Uterus (tissue), 4 donors: ENCODE results near the gene MAD2L2. TPM values are rescaled to one million over a fixed set of nuclear protein-coding genes. Genes with fewer than 3 reads are reported as not detected.
A peak's percentile ranks its signal among the peaks of the same experiment; 100 is the strongest.

Experiments used
- DNase-seq, 2 donors: peaks; one replicate each; pipeline ENCODE4 v3.0.0-alpha.2; 2019 to 2020
- H3K27ac ChIP-seq, 2 donors: fragments of 200-600 bp; sonication (generic); 1 replicate in 1 of 2; 2 replicates in 1 of 2; pipeline ENCODE4 v1.5.1; 2016 to 2018
- H3K27me3 ChIP-seq, 2 donors: fragments of 200-600 bp; sonication (generic); one replicate each; pipeline ENCODE4 v1.5.1; 2018 to 2019; ENCODE audit warnings: control low read depth in 1 of 2
- H3K36me3 ChIP-seq, 2 donors: fragments of 200-600 bp; sonication (generic); one replicate each; pipeline ENCODE4 v1.5.1; 2019; ENCODE audit warnings: control low read depth in 1 of 2
- H3K4me1 ChIP-seq, 2 donors: fragments of 200-600 bp; sonication (generic); one replicate each; pipeline ENCODE4 v1.5.1; 2018 to 2019; ENCODE audit warnings: control low read depth in 1 of 2
- H3K4me3 ChIP-seq, 2 donors: fragments of 200-600 bp; sonication (generic); 1 replicate in 1 of 2; 2 replicates in 1 of 2; pipeline ENCODE4 v1.5.1; 2018 to 2019; ENCODE audit warnings: mild to moderate bottlenecking in 1 of 2
- H3K9me3 ChIP-seq, 2 donors: fragments of 200-600 bp; sonication (generic); one replicate each; pipeline ENCODE4 v1.5.1; 2019; ENCODE audit warnings: control low read depth in 1 of 2
- POLR2A ChIP-seq, 2 donors: fragments of 450-650 bp; IDR thresholded peaks; one replicate each; pipeline ENCODE4 v1.6.1; 2016; ENCODE audit warnings: antibody characterized with exemption in 2 of 2, mild to moderate bottlenecking in 1 of 2, moderate library complexity in 1 of 2
- intact Hi-C: fragments of 100-400 bp; cut with DNase I; formaldehyde crosslinking; loops from one replicate; pipeline ENCODE4 v1.15.1; 2023; ENCODE audit warnings: low total_unique reads
- total RNA-seq, 4 donors: library from RNA; depleted of rRNA in 3 of 4; stranded (reverse); fragments of >200 nt in 3 of 4; gene quantifications; one replicate each; pipeline versions ENCODE4 v1.1.0 to v1.2.4, GENCODE V29; 2014 to 2023
- TF ChIP-seq, protein P1 (sequence below), 4 experiments: fragments of 200-600 bp in 2 of 4; fragments of 450-650 bp in 2 of 4; sonication (generic) in 2 of 4; IDR thresholded peaks; one replicate each; pipeline ENCODE4 v1.5.1; 2016 to 2019; ENCODE audit warnings: antibody characterized with exemption in 4 of 4, mild to moderate bottlenecking in 2 of 4, moderate library complexity in 1 of 4
- donor health status: DM: yes; HTN: yes; CAD: no.

The MAD2L2 gene
- total RNA-seq, 4 donors from 2014 or later, result 24.3 to 66.2 (median 34.6) TPM

DNA sequence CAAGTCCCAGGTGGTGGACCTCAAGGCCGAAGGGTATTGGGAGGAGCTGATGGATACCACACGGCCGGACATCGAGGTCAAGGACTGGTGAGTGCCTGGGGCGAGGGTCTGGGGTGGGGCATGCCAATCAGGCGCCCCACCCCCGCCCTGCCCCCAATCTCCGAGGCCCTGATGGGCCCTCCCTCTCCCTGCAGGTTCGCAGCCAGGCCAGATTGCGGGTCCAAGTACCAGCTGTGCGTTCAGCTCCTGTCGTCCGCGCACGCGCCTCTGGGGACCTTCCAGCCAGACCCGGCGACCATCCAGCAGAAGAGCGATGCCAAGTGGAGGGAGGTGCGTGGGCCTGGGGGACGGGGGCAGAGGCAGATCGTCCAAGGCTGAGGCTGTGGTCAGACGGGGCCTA is 22.4 kb downstream of the MAD2L2 start:
- Histone ChIP-seq H3K27me3 (no peaks in the 10 kb centered on the region), H3K36me3 (no peaks in the 10 kb centered on the region), H3K27ac (no peak overlapping the region), H3K4me3 (no peak overlapping the region), H3K4me1 (peaks cover 0 to 10% of the 10 kb centered on the region in 2 donors), H3K9me3 (no peaks in the 10 kb centered on the region)
- intact Hi-C loops, result no loop called here
- DNase-seq, result no peak
- no peak for TF ChIP-seq POLR2A (IDR thresholded peaks at IDR 0.05)
- TF ChIP-seq, protein P1, sequence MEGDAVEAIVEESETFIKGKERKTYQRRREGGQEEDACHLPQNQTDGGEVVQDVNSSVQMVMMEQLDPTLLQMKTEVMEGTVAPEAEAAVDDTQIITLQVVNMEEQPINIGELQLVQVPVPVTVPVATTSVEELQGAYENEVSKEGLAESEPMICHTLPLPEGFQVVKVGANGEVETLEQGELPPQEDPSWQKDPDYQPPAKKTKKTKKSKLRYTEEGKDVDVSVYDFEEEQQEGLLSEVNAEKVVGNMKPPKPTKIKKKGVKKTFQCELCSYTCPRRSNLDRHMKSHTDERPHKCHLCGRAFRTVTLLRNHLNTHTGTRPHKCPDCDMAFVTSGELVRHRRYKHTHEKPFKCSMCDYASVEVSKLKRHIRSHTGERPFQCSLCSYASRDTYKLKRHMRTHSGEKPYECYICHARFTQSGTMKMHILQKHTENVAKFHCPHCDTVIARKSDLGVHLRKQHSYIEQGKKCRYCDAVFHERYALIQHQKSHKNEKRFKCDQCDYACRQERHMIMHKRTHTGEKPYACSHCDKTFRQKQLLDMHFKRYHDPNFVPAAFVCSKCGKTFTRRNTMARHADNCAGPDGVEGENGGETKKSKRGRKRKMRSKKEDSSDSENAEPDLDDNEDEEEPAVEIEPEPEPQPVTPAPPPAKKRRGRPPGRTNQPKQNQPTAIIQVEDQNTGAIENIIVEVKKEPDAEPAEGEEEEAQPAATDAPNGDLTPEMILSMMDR (IDR thresholded peaks at IDR 0.05), result no peak

DNA sequence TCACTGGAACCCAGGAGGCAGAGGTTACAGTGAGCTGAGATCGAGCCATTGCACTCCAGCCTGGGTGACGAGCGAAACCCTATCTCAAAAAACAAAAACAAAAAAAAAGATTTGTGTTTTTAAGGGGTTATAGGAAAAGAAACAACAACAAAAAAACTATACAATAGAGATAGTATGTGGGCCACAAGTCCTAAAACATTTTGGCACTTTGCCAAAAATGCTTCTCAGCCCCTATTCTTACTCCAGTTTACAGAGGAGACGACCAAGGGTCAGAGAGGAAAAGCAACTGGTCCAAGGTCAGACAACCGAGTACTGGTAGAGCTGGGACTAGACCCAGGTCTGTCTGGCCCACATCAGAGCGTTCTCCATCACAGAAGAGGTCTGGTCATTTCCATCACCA is 23.3 kb downstream of the MAD2L2 start:
- intact Hi-C loops, result no loop called here
- no peaks in the 10 kb centered on the region for H3K9me3 ChIP-seq
- H3K4me1 ChIP-seq, result peaks cover 0 to 10% of the 10 kb centered on the region in 2 donors
- H3K4me3 ChIP-seq, result no peak overlapping the region
- no peaks in the 10 kb centered on the region for H3K27me3 ChIP-seq
- TF ChIP-seq, protein P1 (IDR thresholded peaks at IDR 0.05), result no peak
- no peak overlapping the region for H3K27ac ChIP-seq
- H3K36me3 ChIP-seq, result no peaks in the 10 kb centered on the region
- no peak for DNase-seq

DNA sequence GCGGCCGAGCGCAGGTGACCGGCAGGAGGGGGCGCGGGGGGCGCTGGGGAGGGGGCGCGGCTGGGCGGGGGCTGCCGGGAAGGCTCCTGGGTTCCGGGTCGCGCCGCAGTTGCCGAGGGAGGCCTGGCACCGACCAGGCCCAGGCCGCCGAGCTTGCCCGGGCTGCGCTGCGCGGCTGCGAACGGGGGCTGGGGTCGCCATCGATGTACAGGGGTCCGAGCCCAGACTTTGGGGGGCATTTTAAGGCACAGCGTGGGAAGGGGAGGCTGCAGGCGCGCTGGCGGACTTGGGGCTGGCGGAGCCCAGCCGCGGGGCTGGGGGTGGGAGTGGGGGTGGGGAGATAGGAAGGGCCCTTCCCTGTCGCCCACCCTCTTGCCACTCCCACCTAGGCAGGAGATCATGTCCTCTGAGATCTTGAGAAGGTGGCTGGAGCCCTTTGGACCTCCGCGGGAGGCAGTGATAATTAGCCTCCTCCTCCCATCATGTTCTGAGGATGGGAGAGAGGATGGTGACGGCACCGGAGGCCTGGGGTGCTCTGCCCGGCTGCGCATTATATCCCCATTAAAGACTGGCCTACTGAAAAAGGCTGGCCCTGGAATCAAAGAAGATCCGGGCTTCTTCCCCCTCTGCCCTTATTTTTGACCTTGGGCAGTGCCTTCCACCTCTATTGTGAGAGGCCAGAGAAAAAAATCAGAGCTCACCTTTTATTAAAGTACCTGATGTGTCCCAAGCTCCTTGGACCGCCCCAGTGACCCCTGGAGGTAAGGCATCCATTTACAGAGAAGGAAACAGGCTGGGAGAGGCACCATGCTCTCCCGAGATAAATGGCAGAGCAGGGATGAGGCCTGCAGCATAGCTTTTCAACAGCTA is 25.8 kb downstream of the MAD2L2 start:
- intact Hi-C loops, result no loop called here
- TF ChIP-seq, protein P1 (IDR thresholded peaks at IDR 0.05), result no peak
- no peak for TF ChIP-seq POLR2A (IDR thresholded peaks at IDR 0.05)
- DNase-seq, result no peak
- Histone ChIP-seq H3K4me3 (peak overlapping the region; percentile 50 to 85), H3K36me3 (no peaks in the 10 kb centered on the region), H3K27me3 (peaks cover 0 to 1% of the 10 kb centered on the region in 2 donors), H3K4me1 (peaks cover 0 to 10% of the 10 kb centered on the region in 2 donors), H3K9me3 (no peaks in the 10 kb centered on the region), H3K27ac (peak overlapping the region; percentile 36 to 47)

DNA sequence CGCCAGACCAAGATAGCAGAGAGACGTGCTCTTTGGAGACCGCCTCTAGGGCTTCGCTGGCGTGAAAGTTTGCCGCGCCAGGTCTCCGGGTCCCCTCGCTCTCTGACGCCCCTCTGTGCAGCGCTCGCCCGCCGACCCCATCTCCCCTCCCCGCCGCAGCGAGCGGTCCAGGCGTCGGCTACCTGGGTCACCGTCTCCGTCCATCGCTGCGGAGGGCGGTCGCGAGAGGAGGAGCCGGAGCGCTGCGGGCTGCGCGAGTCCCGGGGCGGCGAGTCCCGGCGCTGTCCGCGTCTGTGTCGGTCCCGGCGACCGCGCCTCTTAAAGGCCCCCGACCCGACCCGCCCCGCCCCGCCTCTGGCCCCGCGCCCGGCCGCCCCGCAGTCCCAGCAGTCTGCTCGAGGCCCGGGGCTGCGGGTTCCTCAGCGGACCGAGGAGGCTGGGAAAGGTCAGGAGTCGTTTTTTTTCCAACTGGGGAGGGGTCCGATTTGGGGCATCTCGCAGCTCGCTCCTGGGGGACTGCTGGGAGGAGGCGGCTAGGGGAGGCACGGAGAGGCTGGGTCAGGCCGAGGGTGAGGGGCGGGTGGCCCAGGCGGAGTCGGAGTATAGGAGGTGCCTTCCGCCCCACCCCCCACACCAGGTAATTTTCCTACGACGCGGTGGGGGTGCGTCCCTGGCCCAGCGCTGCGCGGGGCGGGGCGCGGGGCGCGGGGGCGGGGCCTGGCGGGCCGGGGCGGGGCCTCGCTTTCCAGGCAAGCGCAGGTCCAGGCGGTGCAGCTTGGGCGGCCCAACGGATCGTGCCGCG is 26.6 kb downstream of the MAD2L2 start, which contains the start of the genes FBXO2 and FBXO44:
Gene FBXO2 (minus strand): TSS at position 293 of the 802 bp plus-strand sequence. CDS start 89 bp downstream, at position 204.
Gene FBXO44 (plus strand): TSS at position 741 of the 802 bp plus-strand sequence. CDS start 959 bp downstream, outside the sequence.
- Histone ChIP-seq H3K27me3 (peaks cover 6 to 9% of the 10 kb centered on the region in 2 donors), H3K9me3 (no peaks in the 10 kb centered on the region), H3K27ac (peak within 1 kb of the TSS; percentile 47 to 67), H3K4me3 (peak within 1 kb of the TSS; percentile 50 to 85), H3K36me3 (no peaks in the 10 kb centered on the region), H3K4me1 (peaks cover 0 to 10% of the 10 kb centered on the region in 2 donors)
- intact Hi-C loops, result no loop called here
- no peak for TF ChIP-seq POLR2A (IDR thresholded peaks at IDR 0.05)
- TF ChIP-seq, protein P1 (IDR thresholded peaks at IDR 0.05), result no peak
- DNase-seq, result peak; percentile 42 to 52
